NCI-H1092 treated with DMSO at 0.1 percent for 48 hours (cell line): ENCODE results near the gene TSPAN9.

Experiments
- DNase-seq: peaks from one replicate; lab custom pipeline; 2025; lab: John Stamatoyannopoulos, UW

TSPAN9 gene

GRCh38 chr12:3205742-3206519 lies 128.8 kb downstream of the TSPAN9 start:
- DNase-seq = no peak

DNA sequence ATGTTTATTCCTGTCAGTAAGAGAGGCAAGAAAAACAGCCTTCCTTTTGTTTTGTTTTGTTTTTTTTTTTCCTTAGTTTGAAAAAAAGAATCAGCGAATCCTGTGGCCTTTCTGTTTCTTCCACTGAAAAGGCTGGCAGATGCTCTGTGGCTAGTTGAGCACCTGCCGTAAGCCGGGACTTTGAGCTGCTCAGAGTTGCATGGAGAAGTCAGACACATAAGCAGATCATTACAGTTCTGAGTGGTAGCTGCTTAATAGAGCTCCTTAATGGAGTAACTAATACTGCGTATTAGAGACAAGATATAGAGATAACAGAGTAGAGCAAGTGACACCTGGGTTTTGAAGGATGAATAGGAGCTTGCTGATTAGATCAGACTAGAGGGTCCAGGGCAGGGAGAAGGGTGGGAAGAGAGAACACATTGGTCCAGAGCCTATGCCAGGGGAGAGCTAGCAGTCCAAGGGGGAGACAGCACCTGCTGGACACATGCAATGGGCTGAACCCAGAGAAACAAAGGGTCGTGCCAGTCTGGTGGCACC lies 129.4 kb downstream of the TSPAN9 start:
- no peak for DNase-seq

GRCh38 chr12:3207175-3207574 lies 130.0 kb downstream of the TSPAN9 start:
- DNase-seq = no peak

GRCh38 chr12:3207858-3208257 lies 130.7 kb downstream of the TSPAN9 start:
- no peak for DNase-seq

GRCh38 chr12:3213188-3213587 lies 136.0 kb downstream of the TSPAN9 start:
- peak; percentile 23 for DNase-seq

- DNase-seq = no peak
Measured at GRCh38 chr12:3213768-3214167, 136.6 kb downstream of the TSPAN9 start.

GRCh38 chr12:3214526-3215365 lies 137.6 kb downstream of the TSPAN9 start:
- peak; percentile 63 for DNase-seq

DNA sequence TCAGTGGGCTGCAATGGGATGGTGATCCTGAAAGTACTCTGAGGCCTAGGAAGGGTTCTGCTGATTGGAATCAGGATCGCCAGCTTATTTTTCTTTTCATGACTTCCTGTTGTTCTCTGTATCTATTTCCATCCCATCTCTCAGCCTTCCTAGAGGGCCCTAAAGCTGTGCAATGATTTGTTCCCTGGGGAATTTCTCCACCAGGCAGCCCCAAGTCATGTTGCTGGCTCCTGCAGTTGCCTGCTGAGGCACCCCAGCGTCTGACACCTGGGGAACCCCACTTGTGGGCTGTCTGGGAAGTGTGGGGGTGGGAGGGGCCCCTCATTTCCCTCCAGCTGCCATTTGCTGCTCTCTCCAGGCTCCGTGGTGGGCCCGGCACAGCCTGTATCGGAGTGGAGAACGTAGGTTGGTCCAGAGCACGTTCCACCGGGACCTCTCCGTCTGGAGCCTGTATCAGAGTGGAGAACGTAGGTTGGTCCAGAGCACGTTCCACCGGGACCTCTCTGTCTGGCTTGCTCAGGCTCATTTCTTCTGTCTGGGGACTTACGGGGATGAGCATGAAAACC lies 138.3 kb downstream of the TSPAN9 start:
- no peak for DNase-seq

GRCh38 chr12:3216097-3216496 lies 138.9 kb downstream of the TSPAN9 start:
- DNase-seq = no peak

GRCh38 chr12:3216726-3217682 lies 139.8 kb downstream of the TSPAN9 start:
- no peak for DNase-seq

- no peak for DNase-seq
Measured at GRCh38 chr12:3217683-3218079, 140.5 kb downstream of the TSPAN9 start.

DNA sequence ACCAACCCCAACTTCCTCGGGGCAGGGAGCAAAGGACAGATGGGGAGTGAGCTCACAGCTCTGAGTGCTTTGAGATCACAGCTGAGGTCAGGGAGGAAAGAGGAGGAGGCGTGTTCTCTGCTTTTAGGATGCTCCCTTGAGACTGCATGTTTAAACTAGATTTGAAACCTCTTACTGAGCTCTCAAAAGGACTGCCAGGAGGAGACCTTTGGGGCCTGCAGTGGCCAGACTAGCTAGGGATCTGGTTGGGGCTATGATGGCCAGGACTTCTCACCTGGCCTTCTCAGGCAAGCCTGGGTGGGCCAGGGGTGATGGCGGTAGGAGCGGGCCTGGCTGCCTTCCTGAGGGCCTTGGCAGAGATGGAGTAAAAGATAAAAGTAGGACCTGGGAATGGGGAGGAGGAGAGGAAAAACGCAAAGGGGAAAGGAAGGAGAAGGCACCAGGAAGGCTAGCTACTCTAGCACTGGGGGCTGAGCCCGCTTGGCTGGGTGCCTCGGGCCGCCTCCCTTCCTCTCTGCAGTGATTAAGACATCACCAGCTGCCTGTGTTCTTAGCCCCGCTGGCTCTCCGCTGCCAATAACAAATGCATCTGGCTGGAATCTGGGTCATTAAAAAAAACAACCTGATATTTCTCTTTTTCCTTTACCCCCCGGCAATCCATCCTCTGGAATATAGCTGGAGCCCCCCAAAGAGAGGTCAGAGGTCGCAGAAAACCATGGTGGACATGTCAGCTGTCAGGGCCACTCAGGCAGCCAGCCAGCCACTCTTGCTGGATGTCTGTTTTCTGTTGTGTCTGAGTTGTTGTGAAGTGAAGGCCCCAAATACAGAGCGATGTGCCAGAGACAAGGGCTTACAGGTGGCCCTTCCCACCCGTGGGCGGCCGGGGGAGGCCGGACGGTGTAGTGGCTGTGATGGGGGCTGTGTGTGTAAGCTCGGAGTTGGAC lies 141.3 kb downstream of the TSPAN9 start:
- peak; percentile 92 for DNase-seq

GRCh38 chr12:3219233-3219632 lies 142.1 kb downstream of the TSPAN9 start:
- DNase-seq = peak; percentile 86

- DNase-seq = no peak
Measured at GRCh38 chr12:3220382-3221321, 143.5 kb downstream of the TSPAN9 start.

GRCh38 chr12:3222306-3222705 lies 145.1 kb downstream of the TSPAN9 start:
- no peak for DNase-seq

- DNase-seq = peak; percentile 78
Measured at GRCh38 chr12:3222979-3223378, 145.8 kb downstream of the TSPAN9 start.

GRCh38 chr12:3223601-3224529 lies 146.7 kb downstream of the TSPAN9 start:
- no peak for DNase-seq

- DNase-seq = no peak
Measured at GRCh38 chr12:3224530-3224903, 147.3 kb downstream of the TSPAN9 start.
